H9 (cell line): ENCODE measurements around the gene PUM1. TPM values are rescaled to one million over a fixed set of nuclear protein-coding genes. Genes with fewer than 3 reads are reported as not detected.

Experiments
- DNase-seq: peaks from one replicate; pipeline ENCODE4 v3.0.0-alpha.2; 2017
- H2AFZ ChIP-seq: one replicate; pipeline ENCODE4 v1.6.1; 2013; ENCODE audit warnings: mild to moderate bottlenecking, low read length, control low read depth, moderate library complexity
- H2AK5ac ChIP-seq: 2 replicates; pipeline ENCODE4 v1.6.1; 2013; ENCODE audit warnings: low read length, control low read depth, mixed read lengths; ENCODE audit not compliant: insufficient read length
- H2BK120ac ChIP-seq: one replicate; pipeline ENCODE4 v1.6.1; 2013; ENCODE audit warnings: low read depth, mild to moderate bottlenecking, low read length, control low read depth, inconsistent platforms; ENCODE audit not compliant: poor library complexity, severe bottlenecking
- H2BK12ac ChIP-seq: 2 replicates; pipeline ENCODE4 v1.6.1; 2013; ENCODE audit warnings: low read length, control low read depth, mixed read lengths, low read depth; ENCODE audit not compliant: insufficient read length
- H2BK15ac ChIP-seq: 2 replicates; pipeline ENCODE4 v1.6.1; 2013; ENCODE audit warnings: low read depth, low read length, control low read depth
- H2BK20ac ChIP-seq: one replicate; pipeline ENCODE4 v1.6.1; 2013; ENCODE audit warnings: low read depth, mild to moderate bottlenecking, low read length, control low read depth, inconsistent platforms; ENCODE audit not compliant: poor library complexity, severe bottlenecking
- H2BK5ac ChIP-seq: 2 replicates; pipeline ENCODE4 v1.6.1; 2013; ENCODE audit warnings: low read length, control low read depth, mixed read lengths; ENCODE audit not compliant: insufficient read length
- H3K14ac ChIP-seq: 2 replicates; pipeline ENCODE4 v1.6.1; 2013; ENCODE audit warnings: low read length, control low read depth; ENCODE audit not compliant: insufficient read depth
- H3K18ac ChIP-seq: 2 replicates; pipeline ENCODE4 v1.6.1; 2013; ENCODE audit warnings: low read depth, mild to moderate bottlenecking, mixed read lengths, low read length, control low read depth; ENCODE audit not compliant: insufficient read length
- H3K23ac ChIP-seq: 2 replicates; pipeline ENCODE4 v1.6.1; 2013; ENCODE audit warnings: low read length, control low read depth, mixed read lengths, low read depth; ENCODE audit not compliant: insufficient read length
- H3K23me2 ChIP-seq: 2 replicates; pipeline ENCODE4 v1.6.1; 2013; ENCODE audit warnings: low read depth, mild to moderate bottlenecking, mixed read lengths, low read length, control low read depth; ENCODE audit not compliant: insufficient read length, poor library complexity, severe bottlenecking
- H3K27ac ChIP-seq: 2 replicates; pipeline ENCODE4 v1.5.1; 2013; ENCODE audit warnings: low read length, control low read depth, mixed read lengths, low read depth; ENCODE audit not compliant: insufficient read length
- H3K27me3 ChIP-seq: 2 replicates; pipeline ENCODE4 v1.6.1; 2013; ENCODE audit warnings: low read length, control low read depth, inconsistent platforms; ENCODE audit not compliant: insufficient read depth
- H3K4ac ChIP-seq: 2 replicates; pipeline ENCODE4 v1.6.1; 2013; ENCODE audit warnings: low read depth, mild to moderate bottlenecking, control low read depth, inconsistent platforms, low read length, moderate library complexity
- H3K4me1 ChIP-seq: 2 replicates; pipeline ENCODE4 v1.6.1; 2013; ENCODE audit warnings: low read length, control low read depth, inconsistent platforms; ENCODE audit not compliant: insufficient read depth
- H3K4me2 ChIP-seq: 2 replicates; pipeline ENCODE4 v1.6.1; 2013; ENCODE audit warnings: low read length, control low read depth, mixed read lengths; ENCODE audit not compliant: insufficient read length, insufficient read depth
- H3K56ac ChIP-seq: 2 replicates; pipeline ENCODE4 v1.6.1; 2013; ENCODE audit warnings: low read depth, mild to moderate bottlenecking, mixed read lengths, low read length, control low read depth; ENCODE audit not compliant: insufficient read length
- H3K79me1 ChIP-seq: 2 replicates; pipeline ENCODE4 v1.6.1; 2013; ENCODE audit warnings: low read depth, mild to moderate bottlenecking, moderate library complexity, low read length, control low read depth, inconsistent platforms; ENCODE audit not compliant: insufficient read depth, poor library complexity, severe bottlenecking
- H3K79me2 ChIP-seq: 2 replicates; pipeline ENCODE4 v1.6.1; 2013; ENCODE audit warnings: low read length, control low read depth, inconsistent platforms; ENCODE audit not compliant: insufficient read depth
- H3K9ac ChIP-seq: 2 replicates; pipeline ENCODE4 v1.6.1; 2013; ENCODE audit warnings: low read length, control low read depth, mixed read lengths; ENCODE audit not compliant: insufficient read length; ENCODE audit errors: extremely low read depth
- H3K9me3 ChIP-seq: one replicate; pipeline ENCODE4 v1.6.1; 2013; ENCODE audit warnings: low read depth, low read length, inconsistent platforms; ENCODE audit not compliant: control insufficient read depth
- H3T11ph ChIP-seq: one replicate; pipeline ENCODE4 v1.6.1; 2013; ENCODE audit warnings: mild to moderate bottlenecking, low read length, control low read depth, inconsistent platforms
- H4K20me1 ChIP-seq: one replicate; pipeline ENCODE4 v1.6.1; 2013; ENCODE audit not compliant: control insufficient read depth, insufficient read length, insufficient read depth
- H4K5ac ChIP-seq: 2 replicates; pipeline ENCODE4 v1.6.1; 2013; ENCODE audit warnings: low read depth, mild to moderate bottlenecking, mixed read lengths, low read length, control low read depth; ENCODE audit not compliant: insufficient read length
- H4K8ac ChIP-seq: replicated peaks from 2 replicates; pipeline ENCODE4 v1.6.1; 2013; ENCODE audit warnings: low read length, control low read depth, mixed read lengths, low read depth; ENCODE audit not compliant: insufficient read length
- H4K91ac ChIP-seq: 2 replicates; pipeline ENCODE4 v1.6.1; 2013; ENCODE audit warnings: low read depth, mild to moderate bottlenecking, moderate library complexity, mixed read lengths, low read length, control low read depth; ENCODE audit not compliant: insufficient read length
- H3K27ac Mint-ChIP-seq, 3 experiments: 2 replicates in 2 of 3; 3 replicates in 1 of 3; pipeline ENCODE4 v1.8.0; 2020 to 2021; ENCODE audit warnings: mixed read lengths in 3 of 3, mild to moderate bottlenecking in 1 of 3, moderate library complexity in 1 of 3
- H3K27me3 Mint-ChIP-seq: 2 replicates; pipeline ENCODE4 v1.8.0; 2021; ENCODE audit warnings: low read depth, mild to moderate bottlenecking, moderate library complexity, mixed read lengths
- H3K36me3 Mint-ChIP-seq, 3 experiments: 2 replicates in 2 of 3; 3 replicates in 1 of 3; pipeline ENCODE4 v1.8.0; 2020 to 2021; ENCODE audit warnings: low read depth in 3 of 3, mixed read lengths in 3 of 3; ENCODE audit not compliant: insufficient read depth in 1 of 3
- H3K4me1 Mint-ChIP-seq, 2 experiments: 2 replicates each; pipeline ENCODE4 v1.8.0; 2020; ENCODE audit warnings: mixed read lengths in 2 of 2
- H3K4me3 Mint-ChIP-seq, 2 experiments: 2 replicates in 1 of 2; 3 replicates in 1 of 2; pipeline ENCODE4 v1.8.0; 2020 to 2021; ENCODE audit warnings: mild to moderate bottlenecking in 2 of 2, mixed read lengths in 2 of 2, moderate library complexity in 1 of 2
- H3K9me3 Mint-ChIP-seq, 2 experiments: 2 replicates in 1 of 2; 3 replicates in 1 of 2; pipeline ENCODE4 v1.8.0; 2020; ENCODE audit warnings: mild to moderate bottlenecking in 2 of 2, mixed read lengths in 2 of 2, moderate library complexity in 1 of 2
- CTCF ChIP-seq: fragments of 200-600 bp; sonication (generic); conservative IDR thresholded peaks from 3 replicates; pipeline ENCODE4 v1.8.0; 2021; ENCODE audit warnings: antibody characterized with exemption, mild to moderate bottlenecking
- WGBS: extraction: QIAGEN DNeasy Blood & Tissue Kit; methylation state at CpG from one replicate; pipeline ENCODE4 v1.1.7; 2013; ENCODE audit warnings: missing lambda C conversion rate, low lambda C conversion rate, mixed read lengths; ENCODE audit not compliant: insufficient read length; ENCODE audit errors: extremely low coverage; 5-methylcytosine and 5-hydroxymethylcytosine counted together
- total RNA-seq: library from RNA; stranded (reverse); gene quantifications from 2 replicates; pipeline ENCODE4 v1.2.1, GENCODE V29; 2021

The PUM1 gene
- total RNA-seq, 1 experiment from 2014 or later: 164 TPM

- DNase-seq: no peak
- Mint-ChIP-seq H3K4me3 (no peak overlapping the region), H3K27me3 (no peaks in the 10 kb centered on the region), H3K4me1 (peaks cover 15 to 18% of the 10 kb centered on the region in 2 experiments), H3K27ac (peak overlapping the region in 1 of 3 experiments; percentile 7; a peak in 3 of 7 replicates), H3K9me3 (no peaks in the 10 kb centered on the region; a peak in 1 of 5 replicates), H3K36me3 (no peaks in the 10 kb centered on the region)
- Histone ChIP-seq H2BK15ac (no peak overlapping the region), H3K27ac (no peak overlapping the region), H3K4me1 (no peaks in the 10 kb centered on the region), H3K14ac (no peak overlapping the region), H3K23ac (no peak overlapping the region), H3K18ac (no peak overlapping the region), H4K91ac (no peak overlapping the region), H4K5ac (no peak overlapping the region), H3K4ac (no peak overlapping the region), H2AK5ac (no peak overlapping the region), H3K23me2 (no peaks in the 10 kb centered on the region), H2AFZ (no peak overlapping the region), H3T11ph (no peak overlapping the region), H3K27me3 (no peaks in the 10 kb centered on the region), H2BK12ac (no peak overlapping the region), H2BK5ac (no peak overlapping the region), H3K79me1 (no peaks in the 10 kb centered on the region), H4K8ac (no peak overlapping the region), H3K79me2 (no peaks in the 10 kb centered on the region), H3K4me2 (no peak overlapping the region), H3K9ac (no peak overlapping the region), H3K56ac (no peak overlapping the region), H2BK120ac (peak overlapping the region; percentile 67), H4K20me1 (no peaks in the 10 kb centered on the region), H3K9me3 (no peaks in the 10 kb centered on the region), H2BK20ac (no peak overlapping the region)
- WGBS: 100% methylated on average over 1 of the region's 15 CpGs
- TF ChIP-seq CTCF: no peak
Observed at GRCh38 chr1:31112266-31112935, 46.9 kb upstream of the PUM1 start.
